ENCODE results near the gene TANGO6.

DNA sequence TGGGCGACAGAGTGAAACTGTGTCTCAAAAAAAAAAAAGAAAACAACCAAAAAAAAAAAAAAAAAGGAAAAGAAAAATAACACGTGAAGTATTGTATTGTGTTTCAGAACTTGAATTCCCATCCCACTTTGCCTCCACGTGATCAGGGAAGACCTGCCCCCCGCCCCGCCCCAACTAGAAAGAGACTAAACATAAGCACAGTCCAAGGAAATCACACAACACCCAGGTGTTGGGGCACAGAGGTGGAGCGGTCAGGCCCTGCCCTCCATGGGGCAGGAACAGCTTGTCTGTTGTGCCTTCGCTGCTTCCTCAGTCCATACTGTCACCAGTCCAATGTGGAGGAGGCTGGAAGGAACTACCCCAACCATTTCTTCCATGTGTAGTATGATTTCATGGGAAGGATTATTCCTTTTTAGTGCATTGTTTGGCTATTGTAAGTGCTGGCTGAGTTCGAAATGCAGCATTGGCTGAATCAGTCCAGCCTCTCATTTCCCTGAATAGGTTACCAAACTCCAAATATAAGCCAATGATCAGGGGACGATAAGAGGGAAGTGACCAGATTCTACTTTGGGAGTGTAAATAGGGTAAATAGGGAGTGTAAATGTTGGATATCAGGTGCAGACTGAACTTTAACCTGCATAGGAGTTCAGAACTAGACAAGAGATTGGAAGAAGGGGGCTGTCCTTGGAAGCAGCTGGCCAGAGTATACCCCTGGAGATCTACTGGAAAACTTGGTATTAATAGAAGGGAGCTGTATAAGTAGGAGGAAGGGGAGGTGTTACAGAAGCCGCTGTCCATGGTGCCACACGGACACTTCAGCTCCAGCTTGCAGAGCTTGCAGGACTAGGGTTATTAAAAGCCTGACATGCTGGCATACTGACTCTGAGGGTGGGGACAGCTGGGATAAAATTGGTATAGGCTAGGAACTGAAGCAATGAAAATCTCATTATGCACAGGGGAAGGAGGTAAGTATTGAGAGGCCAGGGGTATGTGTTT lies 50.7 kb downstream of the TANGO6 start:
- TF ChIP-seq, protein P1, sequence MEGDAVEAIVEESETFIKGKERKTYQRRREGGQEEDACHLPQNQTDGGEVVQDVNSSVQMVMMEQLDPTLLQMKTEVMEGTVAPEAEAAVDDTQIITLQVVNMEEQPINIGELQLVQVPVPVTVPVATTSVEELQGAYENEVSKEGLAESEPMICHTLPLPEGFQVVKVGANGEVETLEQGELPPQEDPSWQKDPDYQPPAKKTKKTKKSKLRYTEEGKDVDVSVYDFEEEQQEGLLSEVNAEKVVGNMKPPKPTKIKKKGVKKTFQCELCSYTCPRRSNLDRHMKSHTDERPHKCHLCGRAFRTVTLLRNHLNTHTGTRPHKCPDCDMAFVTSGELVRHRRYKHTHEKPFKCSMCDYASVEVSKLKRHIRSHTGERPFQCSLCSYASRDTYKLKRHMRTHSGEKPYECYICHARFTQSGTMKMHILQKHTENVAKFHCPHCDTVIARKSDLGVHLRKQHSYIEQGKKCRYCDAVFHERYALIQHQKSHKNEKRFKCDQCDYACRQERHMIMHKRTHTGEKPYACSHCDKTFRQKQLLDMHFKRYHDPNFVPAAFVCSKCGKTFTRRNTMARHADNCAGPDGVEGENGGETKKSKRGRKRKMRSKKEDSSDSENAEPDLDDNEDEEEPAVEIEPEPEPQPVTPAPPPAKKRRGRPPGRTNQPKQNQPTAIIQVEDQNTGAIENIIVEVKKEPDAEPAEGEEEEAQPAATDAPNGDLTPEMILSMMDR (IDR thresholded peaks at IDR 0.05; ENCODE audit: borderline replicate concordance, extremely low read depth, low read length, poor library complexity, severe bottlenecking) = no peak
- no peak for TF ChIP-seq EZH2 (IDR thresholded peaks at IDR 0.05; ENCODE audit: borderline replicate concordance, low read depth, low read length, severe bottlenecking)

Data from DND-41 (cell line).